ENCODE data around the gene ZNF423. TPM values are rescaled to one million over a fixed set of nuclear protein-coding genes. Genes with fewer than 3 reads are reported as not detected.

Gene ZNF423
- total and polyA plus RNA-seq, 2 of the 13 experiments (the other 11 are each of a cell fraction or from before 2014, with no cell fraction given), result 0.07 to 0.31 TPM

DNA sequence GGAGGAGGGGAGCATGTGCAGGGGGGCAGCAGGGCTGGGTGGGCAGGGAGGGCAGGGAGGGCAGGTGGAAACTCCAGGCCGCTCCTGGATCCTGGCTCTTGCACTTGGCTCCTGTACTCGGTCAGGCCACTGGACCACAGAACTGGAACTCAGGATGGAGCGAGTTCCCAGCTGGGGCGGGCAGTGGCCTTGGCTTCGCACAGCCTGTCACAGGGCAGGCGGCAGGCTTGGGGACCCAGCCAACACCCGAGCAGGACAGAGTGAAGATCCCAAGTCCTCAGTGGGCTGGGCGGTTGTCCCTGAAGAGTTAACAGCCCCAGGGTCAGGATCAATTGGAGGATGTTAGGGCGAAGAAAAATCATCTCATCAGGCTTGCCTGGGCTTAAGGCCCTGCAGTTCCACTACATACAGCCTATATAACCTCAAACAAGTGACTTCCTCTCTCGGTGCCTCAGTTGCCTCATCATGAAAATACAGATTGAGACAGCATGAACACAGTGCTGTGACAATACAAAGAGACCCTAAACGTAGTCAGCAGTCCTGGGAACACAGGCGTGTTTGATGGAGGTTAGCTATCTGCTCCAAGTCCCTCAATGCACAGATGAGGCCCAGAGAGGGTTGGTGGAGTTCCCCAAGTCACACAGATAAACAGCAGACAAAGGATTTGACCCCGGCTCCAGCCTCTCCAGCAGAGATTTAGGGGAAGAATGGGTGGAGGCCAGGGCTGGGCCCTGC, 21.9 kb downstream of the ZNF423 start:
- no peak overlapping the region for H2AFZ ChIP-seq (ENCODE audit: low read length)
- no peaks in the 10 kb centered on the region for H3K4me1 ChIP-seq (ENCODE audit: insufficient read depth, low read length)
- no peaks in the 10 kb centered on the region for H3K36me3 ChIP-seq (replicated peaks in 1 of 2; ENCODE audit: control insufficient read depth in 1 of 2, insufficient read depth in 2 of 2, low read length in 2 of 2)
- H3K79me2 ChIP-seq (ENCODE audit: insufficient read depth, low read length), result no peaks in the 10 kb centered on the region
- no peaks in the 10 kb centered on the region for H3K9me3 ChIP-seq (ENCODE audit: low read length)
- FAIRE-seq (no peak), ATAC-seq (no peak), DNase-seq (ENCODE audit: low spot score) (no peak)
- no peak overlapping the region for H3K27ac ChIP-seq (ENCODE audit: extremely low read length, insufficient read depth, low read length)
- in situ Hi-C loops (cut with HindIII; ENCODE audit: extremely low pct_ligation_motif_present, low pct_unique_long_range_greater_than_20kb), result no loop called here
- no peaks in the 10 kb centered on the region for H4K20me1 ChIP-seq (ENCODE audit: insufficient read depth, low read length)
- ChIA-PET POLR2A (no interaction called here), CTCF (ENCODE audit: low intra/inter-chr PET ratio, low total read pairs) (no interaction called here)
- no peak overlapping the region for H3K9ac ChIP-seq (ENCODE audit: insufficient read depth, low read depth, low read length)
- BruUV-seq (replicated peaks), result no TSS peak
- TF ChIP-seq NPAS2 (CRISPR knock-in tag; IDR thresholded peaks at IDR 0.05; ENCODE audit: borderline replicate concordance) (no peak), STAG1 (CRISPR knock-in tag; IDR thresholded peaks at IDR 0.05) (no peak), ZNF326 (CRISPR knock-in tag; IDR thresholded peaks at IDR 0.05; ENCODE audit: borderline replicate concordance) (no peak), JDP2 (CRISPR knock-in tag; IDR thresholded peaks at IDR 0.05; ENCODE audit: borderline replicate concordance) (no peak), NONO (IDR thresholded peaks at IDR 0.05) (no peak), NONO (CRISPR knock-in tag; conservative IDR thresholded peaks at IDR 0.05) (no peak), SMARCC2 (IDR thresholded peaks at IDR 0.05) (no peak), PRPF4 (IDR thresholded peaks at IDR 0.05; ENCODE audit: low read depth, low read length, poor library complexity, severe bottlenecking) (no peak), ZEB1 (IDR thresholded peaks at IDR 0.05; ENCODE audit: insufficient replicate concordance, low read depth) (no peak), ZFP90 (CRISPR knock-in tag; IDR thresholded peaks at IDR 0.05; ENCODE audit: borderline replicate concordance) (no peak), ZNF317 (CRISPR knock-in tag; IDR thresholded peaks at IDR 0.05) (no peak)
- TF ChIP-seq, protein P1, sequence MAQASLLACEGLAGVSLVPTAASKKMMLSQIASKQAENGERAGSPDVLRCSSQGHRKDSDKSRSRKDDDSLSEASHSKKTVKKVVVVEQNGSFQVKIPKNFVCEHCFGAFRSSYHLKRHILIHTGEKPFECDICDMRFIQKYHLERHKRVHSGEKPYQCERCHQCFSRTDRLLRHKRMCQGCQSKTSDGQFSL (CRISPR knock-in tag; IDR thresholded peaks at IDR 0.05), result no peak
- TF ChIP-seq, protein P2, sequence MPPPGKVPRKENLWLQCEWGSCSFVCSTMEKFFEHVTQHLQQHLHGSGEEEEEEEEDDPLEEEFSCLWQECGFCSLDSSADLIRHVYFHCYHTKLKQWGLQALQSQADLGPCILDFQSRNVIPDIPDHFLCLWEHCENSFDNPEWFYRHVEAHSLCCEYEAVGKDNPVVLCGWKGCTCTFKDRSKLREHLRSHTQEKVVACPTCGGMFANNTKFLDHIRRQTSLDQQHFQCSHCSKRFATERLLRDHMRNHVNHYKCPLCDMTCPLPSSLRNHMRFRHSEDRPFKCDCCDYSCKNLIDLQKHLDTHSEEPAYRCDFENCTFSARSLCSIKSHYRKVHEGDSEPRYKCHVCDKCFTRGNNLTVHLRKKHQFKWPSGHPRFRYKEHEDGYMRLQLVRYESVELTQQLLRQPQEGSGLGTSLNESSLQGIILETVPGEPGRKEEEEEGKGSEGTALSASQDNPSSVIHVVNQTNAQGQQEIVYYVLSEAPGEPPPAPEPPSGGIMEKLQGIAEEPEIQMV (CRISPR knock-in tag; IDR thresholded peaks at IDR 0.05; ENCODE audit: low read depth), result no peak
- TF ChIP-seq, protein P3, sequence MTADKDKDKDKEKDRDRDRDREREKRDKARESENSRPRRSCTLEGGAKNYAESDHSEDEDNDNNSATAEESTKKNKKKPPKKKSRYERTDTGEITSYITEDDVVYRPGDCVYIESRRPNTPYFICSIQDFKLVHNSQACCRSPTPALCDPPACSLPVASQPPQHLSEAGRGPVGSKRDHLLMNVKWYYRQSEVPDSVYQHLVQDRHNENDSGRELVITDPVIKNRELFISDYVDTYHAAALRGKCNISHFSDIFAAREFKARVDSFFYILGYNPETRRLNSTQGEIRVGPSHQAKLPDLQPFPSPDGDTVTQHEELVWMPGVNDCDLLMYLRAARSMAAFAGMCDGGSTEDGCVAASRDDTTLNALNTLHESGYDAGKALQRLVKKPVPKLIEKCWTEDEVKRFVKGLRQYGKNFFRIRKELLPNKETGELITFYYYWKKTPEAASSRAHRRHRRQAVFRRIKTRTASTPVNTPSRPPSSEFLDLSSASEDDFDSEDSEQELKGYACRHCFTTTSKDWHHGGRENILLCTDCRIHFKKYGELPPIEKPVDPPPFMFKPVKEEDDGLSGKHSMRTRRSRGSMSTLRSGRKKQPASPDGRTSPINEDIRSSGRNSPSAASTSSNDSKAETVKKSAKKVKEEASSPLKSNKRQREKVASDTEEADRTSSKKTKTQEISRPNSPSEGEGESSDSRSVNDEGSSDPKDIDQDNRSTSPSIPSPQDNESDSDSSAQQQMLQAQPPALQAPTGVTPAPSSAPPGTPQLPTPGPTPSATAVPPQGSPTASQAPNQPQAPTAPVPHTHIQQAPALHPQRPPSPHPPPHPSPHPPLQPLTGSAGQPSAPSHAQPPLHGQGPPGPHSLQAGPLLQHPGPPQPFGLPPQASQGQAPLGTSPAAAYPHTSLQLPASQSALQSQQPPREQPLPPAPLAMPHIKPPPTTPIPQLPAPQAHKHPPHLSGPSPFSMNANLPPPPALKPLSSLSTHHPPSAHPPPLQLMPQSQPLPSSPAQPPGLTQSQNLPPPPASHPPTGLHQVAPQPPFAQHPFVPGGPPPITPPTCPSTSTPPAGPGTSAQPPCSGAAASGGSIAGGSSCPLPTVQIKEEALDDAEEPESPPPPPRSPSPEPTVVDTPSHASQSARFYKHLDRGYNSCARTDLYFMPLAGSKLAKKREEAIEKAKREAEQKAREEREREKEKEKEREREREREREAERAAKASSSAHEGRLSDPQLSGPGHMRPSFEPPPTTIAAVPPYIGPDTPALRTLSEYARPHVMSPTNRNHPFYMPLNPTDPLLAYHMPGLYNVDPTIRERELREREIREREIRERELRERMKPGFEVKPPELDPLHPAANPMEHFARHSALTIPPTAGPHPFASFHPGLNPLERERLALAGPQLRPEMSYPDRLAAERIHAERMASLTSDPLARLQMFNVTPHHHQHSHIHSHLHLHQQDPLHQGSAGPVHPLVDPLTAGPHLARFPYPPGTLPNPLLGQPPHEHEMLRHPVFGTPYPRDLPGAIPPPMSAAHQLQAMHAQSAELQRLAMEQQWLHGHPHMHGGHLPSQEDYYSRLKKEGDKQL (CRISPR knock-in tag; IDR thresholded peaks at IDR 0.05; ENCODE audit: low read depth), result no peak
- 7% methylated on average over 6 of the region's 13 CpGs for WGBS (ENCODE audit: low lambda C conversion rate)
- H3K27me3 ChIP-seq (ENCODE audit: control insufficient read depth in 1 of 2, insufficient read depth in 2 of 2, low read length in 2 of 2), result peaks cover 9 to 61% of the 10 kb centered on the region in 2 experiments; a peak in 3 of 5 replicates
- intact Hi-C loops (cut with micrococcal nuclease; ENCODE audit: unreplicated experiment), result no loop called here
- no peak overlapping the region for H3K4me2 ChIP-seq (ENCODE audit: low read depth, low read length)
- H3K4me3 ChIP-seq (replicated peaks in 1 of 3; ENCODE audit: insufficient read depth in 1 of 3, low read depth in 2 of 3, low read length in 3 of 3), result no peak overlapping the region

Measured in HepG2 (cell line).